Activated CD8-positive, alpha-beta memory T cell treated with anti-CD3 and anti-CD28 coated beads for 24 hours (primary cell): ENCODE results near the gene ATL1.
"Not testable (repeated sequence)": the region's sequence is repeated elsewhere in the genome, so short reads cannot be mapped to it uniquely, and the experiment has no call there.

ENCODE experiments used
- DNase-seq: peaks from one replicate; pipeline ENCODE4 v3.0.0-alpha.2; 2020

ATL1 gene

GRCh38 chr14:50603565-50603964 lies 43.6 kb downstream of the ATL1 start:
- DNase-seq = no peak

GRCh38 chr14:50605766-50606165 lies 45.8 kb downstream of the ATL1 start:
- no peak for DNase-seq

GRCh38 chr14:50606468-50606867 lies 46.5 kb downstream of the ATL1 start:
- DNase-seq = no peak

- DNase-seq = no peak
Observed at GRCh38 chr14:50607181-50607580, 47.2 kb downstream of the ATL1 start.

GRCh38 chr14:50607761-50608160 lies 47.8 kb downstream of the ATL1 start:
- DNase-seq = no peak

- DNase-seq = no peak
Observed at GRCh38 chr14:50608302-50608851, 48.4 kb downstream of the ATL1 start.

GRCh38 chr14:50610465-50610864 lies 50.5 kb downstream of the ATL1 start:
- DNase-seq = no peak

- no peak for DNase-seq
Observed at GRCh38 chr14:50612806-50613205, 52.9 kb downstream of the ATL1 start.

GRCh38 chr14:50615056-50615455 lies 55.1 kb downstream of the ATL1 start:
- DNase-seq = no peak

GRCh38 chr14:50615552-50615951 lies 55.6 kb downstream of the ATL1 start:
- DNase-seq = no peak

GRCh38 chr14:50616275-50616674 lies 56.3 kb downstream of the ATL1 start:
- no peak for DNase-seq

GRCh38 chr14:50619569-50620141 lies 59.7 kb downstream of the ATL1 start:
- DNase-seq = no peak

- DNase-seq = no peak
Observed at GRCh38 chr14:50620341-50620740, 60.4 kb downstream of the ATL1 start.

GRCh38 chr14:50622978-50623377 lies 63.0 kb downstream of the ATL1 start:
- no peak for DNase-seq

GRCh38 chr14:50624447-50624846 lies 64.5 kb downstream of the ATL1 start:
- no peak for DNase-seq

GRCh38 chr14:50624947-50625346 lies 65.0 kb downstream of the ATL1 start:
- DNase-seq = not testable (repeated sequence)

GRCh38 chr14:50631408-50631821 lies 71.5 kb downstream of the ATL1 start:
- no peak for DNase-seq

- no peak for DNase-seq
Observed at GRCh38 chr14:50633954-50634353, 74.0 kb downstream of the ATL1 start.

- DNase-seq = no peak
Observed at GRCh38 chr14:50635141-50635540, 75.2 kb downstream of the ATL1 start.

- no peak for DNase-seq
Observed at GRCh38 chr14:50647282-50647681, 87.3 kb downstream of the ATL1 start.

- DNase-seq = no peak
Observed at GRCh38 chr14:50647753-50648152, 87.8 kb downstream of the ATL1 start.

- no peak for DNase-seq
Observed at GRCh38 chr14:50649691-50650090, 89.7 kb downstream of the ATL1 start.

- DNase-seq = no peak
Observed at GRCh38 chr14:50656776-50657175, 96.8 kb downstream of the ATL1 start.

GRCh38 chr14:50657753-50658152 lies 97.8 kb downstream of the ATL1 start:
- no peak for DNase-seq

GRCh38 chr14:50658203-50658602 lies 98.3 kb downstream of the ATL1 start:
- DNase-seq = no peak
